GM20431 (cell line): ENCODE results near the gene SEPTIN14.
"Not testable (repeated sequence)": the region's sequence is repeated elsewhere in the genome, so short reads cannot be mapped to it uniquely, and the experiment has no call there.

ENCODE experiments used
- in situ Hi-C: fragments of 300-500 bp; cut with MseI, MboI; formaldehyde crosslinking; loops from one replicate; pipeline ENCODE4 v1.15.0; 2020; ENCODE audit warnings: low sequenced_read_pairs; ENCODE audit not compliant: unreplicated experiment

SEPTIN14 gene

GRCh38 chr7:55786901-55787300 lies 75.7 kb downstream of the SEPTIN14 start:
- in situ Hi-C loops, result no loop called here

- in situ Hi-C loops, result not testable (repeated sequence)
Measured at GRCh38 chr7:55785444-55785843, 77.1 kb downstream of the SEPTIN14 start.

GRCh38 chr7:55784151-55784550 lies 78.4 kb downstream of the SEPTIN14 start:
- in situ Hi-C loops, result no loop called here

GRCh38 chr7:55778631-55779030 lies 83.9 kb downstream of the SEPTIN14 start:
- in situ Hi-C loops, result no loop called here

GRCh38 chr7:55776196-55776595 lies 86.4 kb downstream of the SEPTIN14 start:
- in situ Hi-C loops, result no loop called here

- in situ Hi-C loops, result no loop called here
Measured at GRCh38 chr7:55775051-55775420, 87.5 kb downstream of the SEPTIN14 start.

GRCh38 chr7:55774327-55775050 lies 88.1 kb downstream of the SEPTIN14 start:
- in situ Hi-C loops, result no loop called here

GRCh38 chr7:55770778-55771177 lies 91.8 kb downstream of the SEPTIN14 start:
- in situ Hi-C loops, result no loop called here

- in situ Hi-C loops, result not testable (repeated sequence)
Measured at GRCh38 chr7:55753274-55753862, 109.2 kb downstream of the SEPTIN14 start.

- in situ Hi-C loops, result not testable (repeated sequence)
Measured at GRCh38 chr7:55744706-55745105, 117.8 kb downstream of the SEPTIN14 start.
